ENCODE data around the gene REV3L.

The REV3L gene

GRCh38 chr6:111388681-111389080 lies 94.3 kb downstream of the REV3L start:
- no peak overlapping the region for H3K27ac ChIP-seq
- no peak for TF ChIP-seq CTCF (IDR thresholded peaks at IDR 0.05)
- TF ChIP-seq ZFX (IDR thresholded peaks at IDR 0.05; ENCODE audit: borderline replicate concordance) = no peak

DNA sequence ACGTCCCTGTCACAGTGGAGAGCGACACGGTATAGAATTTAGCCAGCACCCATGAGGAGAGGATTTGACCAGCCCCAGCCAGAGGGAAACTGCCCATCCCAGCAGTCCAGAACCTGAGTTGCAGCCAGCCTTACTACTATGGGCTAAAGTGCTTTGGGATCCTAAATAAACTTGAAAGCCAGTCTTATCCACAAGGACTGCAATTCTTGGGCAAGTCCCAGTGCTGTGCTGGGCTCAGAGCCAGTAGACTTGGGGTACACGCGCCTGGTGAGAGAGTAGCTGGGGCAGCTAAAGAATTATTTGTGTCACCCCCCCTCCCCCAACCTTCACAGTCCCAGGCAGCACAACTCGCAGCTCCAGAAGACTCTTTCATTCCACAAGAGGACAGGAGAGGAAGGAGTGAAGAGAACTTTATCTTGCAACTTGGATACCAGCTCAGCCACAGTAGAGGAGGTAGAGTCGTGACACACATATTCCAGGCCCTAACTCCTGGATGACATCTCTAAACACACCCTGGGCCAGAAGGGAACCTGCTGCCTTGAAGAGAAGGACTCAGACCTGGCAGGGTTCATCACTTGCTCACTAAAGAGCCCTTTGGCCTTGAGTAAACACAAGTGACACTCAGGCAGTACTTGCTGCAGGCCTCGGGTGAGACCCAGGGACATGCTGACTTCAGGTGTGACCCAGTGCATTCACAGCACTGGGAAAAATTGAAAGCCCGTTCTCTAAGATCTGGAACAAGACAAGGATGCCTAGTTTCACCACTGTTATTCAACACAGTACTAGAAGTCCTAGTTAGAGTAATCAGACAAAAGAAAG lies 100.3 kb downstream of the REV3L start:
- no peak for TF ChIP-seq ZFX (IDR thresholded peaks at IDR 0.05; ENCODE audit: borderline replicate concordance)
- TF ChIP-seq CTCF (IDR thresholded peaks at IDR 0.05) = no peak
- no peak overlapping the region for H3K27ac ChIP-seq

- TF ChIP-seq ZFX (IDR thresholded peaks at IDR 0.05; ENCODE audit: borderline replicate concordance) (no peak), CTCF (IDR thresholded peaks at IDR 0.05) (no peak)
- H3K27ac ChIP-seq = no peak overlapping the region
These were observed 101.3 kb downstream of the REV3L start for GRCh38 chr6:111381728-111382127.

GRCh38 chr6:111381123-111381522 lies 101.9 kb downstream of the REV3L start:
- no peak overlapping the region for H3K27ac ChIP-seq
- TF ChIP-seq ZFX (IDR thresholded peaks at IDR 0.05; ENCODE audit: borderline replicate concordance) (no peak), CTCF (IDR thresholded peaks at IDR 0.05) (no peak)

- H3K27ac ChIP-seq = no peak overlapping the region
- no peak for TF ChIP-seq ZFX (IDR thresholded peaks at IDR 0.05; ENCODE audit: borderline replicate concordance)
These were observed 103.2 kb downstream of the REV3L start for GRCh38 chr6:111379831-111380230.

DNA sequence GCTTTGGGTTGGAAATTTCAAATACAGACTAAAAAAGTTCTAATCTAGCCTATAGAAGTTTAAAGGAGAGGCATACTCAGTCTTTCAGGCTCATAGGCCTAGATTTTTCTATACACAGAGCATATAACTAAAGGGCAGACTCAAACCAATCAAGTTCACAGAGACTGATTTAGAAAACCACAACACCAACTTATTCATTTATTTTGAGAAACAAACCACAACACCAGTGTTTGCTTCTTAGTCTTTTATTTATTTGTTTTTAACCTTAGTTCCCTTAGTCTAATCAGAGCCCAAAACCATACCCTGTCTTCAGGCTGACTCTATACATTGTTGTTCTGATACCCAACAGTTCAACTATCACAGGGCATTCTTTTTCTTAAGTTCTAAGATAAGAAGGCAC lies 103.7 kb downstream of the REV3L start:
- no peak overlapping the region for H3K27ac ChIP-seq
- no peak for TF ChIP-seq CTCF (IDR thresholded peaks at IDR 0.05)
- TF ChIP-seq ZFX (IDR thresholded peaks at IDR 0.05; ENCODE audit: borderline replicate concordance) = no peak

GRCh38 chr6:111377558-111378120 lies 105.4 kb downstream of the REV3L start:
- no peak for TF ChIP-seq ZFX (IDR thresholded peaks at IDR 0.05; ENCODE audit: borderline replicate concordance)
- no peak for TF ChIP-seq CTCF (IDR thresholded peaks at IDR 0.05)
- H3K27ac ChIP-seq = no peak overlapping the region
